GM18499 (cell line): ENCODE measurements around the gene TMEM132A.
A peak's percentile ranks its signal among the peaks of the same experiment; 100 is the strongest.
"Not testable (repeated sequence)": the region's sequence is repeated elsewhere in the genome, so short reads cannot be mapped to it uniquely, and the experiment has no call there.

Source experiments
- ATAC-seq: cut with Tn5 transposase; IDR thresholded peaks from one replicate; pipeline ENCODE4 v1.9.1; 2021; ENCODE audit warnings: moderate number of reproducible peaks; ENCODE audit not compliant: insufficient read depth, unreplicated experiment

The TMEM132A gene

GRCh38 chr11:60951904-60952741, 27.9 kb downstream of the TMEM132A start, which contains the start of gene SLC15A3:
TSS of gene SLC15A3 (minus strand) at chr11:60952176. CDS start at chr11:60951551, 625 bp downstream.
- ATAC-seq, result peak; percentile 28

GRCh38 chr11:60952742-60953170, 28.5 kb downstream of the TMEM132A start:
- no peak for ATAC-seq

GRCh38 chr11:60953781-60954180, 29.5 kb downstream of the TMEM132A start:
- no peak for ATAC-seq

GRCh38 chr11:60954421-60954820, 30.2 kb downstream of the TMEM132A start:
- ATAC-seq, result no peak

GRCh38 chr11:60955571-60955970, 31.3 kb downstream of the TMEM132A start:
- ATAC-seq, result no peak

- no peak for ATAC-seq
Measured at GRCh38 chr11:60957188-60957587, 32.9 kb downstream of the TMEM132A start.

GRCh38 chr11:60959431-60959830, 35.2 kb downstream of the TMEM132A start:
- ATAC-seq, result no peak

GRCh38 chr11:60960405-60960804, 36.1 kb downstream of the TMEM132A start:
- no peak for ATAC-seq

GRCh38 chr11:60964801-60965200, 40.5 kb downstream of the TMEM132A start:
- no peak for ATAC-seq

GRCh38 chr11:60966890-60967289, 42.6 kb downstream of the TMEM132A start:
- no peak for ATAC-seq

GRCh38 chr11:60968223-60968622, 44.0 kb downstream of the TMEM132A start:
- no peak for ATAC-seq

GRCh38 chr11:60970369-60970774, 46.1 kb downstream of the TMEM132A start:
- no peak for ATAC-seq

- no peak for ATAC-seq
Measured at GRCh38 chr11:60970890-60971289, 46.6 kb downstream of the TMEM132A start.

- no peak for ATAC-seq
Measured at GRCh38 chr11:60971520-60971919, 47.3 kb downstream of the TMEM132A start, which contains the start of gene CD6. TSS of gene CD6 (plus strand) at chr11:60971680. CDS start at chr11:60971866, 186 bp downstream.

GRCh38 chr11:60972182-60973030, 48.1 kb downstream of the TMEM132A start:
- no peak for ATAC-seq

- no peak for ATAC-seq
Measured at GRCh38 chr11:60973699-60974098, 49.4 kb downstream of the TMEM132A start.

GRCh38 chr11:60974316-60974715, 50.1 kb downstream of the TMEM132A start:
- not testable (repeated sequence) for ATAC-seq

GRCh38 chr11:60974726-60975125, 50.5 kb downstream of the TMEM132A start:
- no peak for ATAC-seq

- no peak for ATAC-seq
Measured at GRCh38 chr11:60977224-60977623, 53.0 kb downstream of the TMEM132A start.

GRCh38 chr11:60977836-60978235, 53.6 kb downstream of the TMEM132A start:
- no peak for ATAC-seq
